ENCODE measurements around the gene LLPH. TPM values are rescaled to one million over a fixed set of nuclear protein-coding genes. Genes with fewer than 3 reads are reported as not detected.

Gene LLPH
- total RNA-seq, 1 experiment from 2014 or later = 33.4 TPM

DNA sequence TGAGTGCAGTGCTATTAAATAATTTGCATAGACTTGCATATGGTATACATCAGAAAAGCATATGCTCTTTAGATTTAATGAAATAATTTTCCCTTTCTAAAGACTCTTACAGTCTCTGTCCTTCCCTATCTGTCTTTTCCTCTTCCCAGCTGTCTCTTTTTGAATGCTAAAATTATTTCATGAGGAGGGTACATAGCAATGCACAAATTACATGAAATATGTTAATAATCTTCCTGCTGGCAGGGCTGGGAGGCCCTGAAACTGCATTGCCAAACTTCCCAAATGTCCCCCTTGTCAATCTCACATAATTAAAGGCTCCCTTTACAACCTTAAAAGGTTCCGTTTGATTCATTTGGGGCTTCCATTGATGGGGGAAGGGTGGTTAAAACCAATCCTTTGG is 22.2 kb downstream of the LLPH start:
- Histone ChIP-seq H3K27me3 (ENCODE audit: insufficient read depth, low read length) (no peaks in the 10 kb centered on the region), H4K20me1 (ENCODE audit: control insufficient read depth, insufficient read depth, insufficient read length) (no peaks in the 10 kb centered on the region), H2AK5ac (ENCODE audit: insufficient read length, low read length) (no peak overlapping the region), H3K79me2 (ENCODE audit: insufficient read depth, low read length) (no peaks in the 10 kb centered on the region), H3K4ac (ENCODE audit: low read depth, low read length) (no peak overlapping the region), H2BK12ac (ENCODE audit: insufficient read length, low read depth, low read length) (no peak overlapping the region), H2BK5ac (ENCODE audit: insufficient read length, low read length) (no peak overlapping the region), H4K8ac (replicated peaks; ENCODE audit: insufficient read length, low read depth, low read length) (no peak overlapping the region), H2AFZ (ENCODE audit: low read length) (no peak overlapping the region), H4K5ac (ENCODE audit: insufficient read length, low read depth, low read length) (no peak overlapping the region), H3K56ac (ENCODE audit: insufficient read length, low read depth, low read length) (no peak overlapping the region), H3K14ac (ENCODE audit: insufficient read depth, low read length) (no peak overlapping the region), H2BK20ac (ENCODE audit: low read depth, low read length, poor library complexity, severe bottlenecking) (no peak overlapping the region), H3K4me1 (ENCODE audit: insufficient read depth, low read length) (peaks cover 6% of the 10 kb centered on the region; the same call in 1 of the 2 replicates), H3K9ac (ENCODE audit: extremely low read depth, insufficient read length, low read length) (no peak overlapping the region), H3K23ac (ENCODE audit: insufficient read length, low read depth, low read length) (no peak overlapping the region), H3K18ac (ENCODE audit: insufficient read length, low read depth, low read length) (no peak overlapping the region), H3K4me2 (ENCODE audit: insufficient read depth, insufficient read length, low read length) (no peak overlapping the region), H4K91ac (ENCODE audit: insufficient read length, low read depth, low read length) (no peak overlapping the region), H2BK15ac (ENCODE audit: low read depth, low read length) (no peak overlapping the region), H3K27ac (ENCODE audit: insufficient read length, low read depth, low read length) (no peak overlapping the region), H2BK120ac (ENCODE audit: low read depth, low read length, poor library complexity, severe bottlenecking) (no peak overlapping the region), H3K23me2 (ENCODE audit: insufficient read length, low read depth, low read length, poor library complexity, severe bottlenecking) (no peaks in the 10 kb centered on the region), H3K79me1 (ENCODE audit: insufficient read depth, low read depth, low read length, poor library complexity, severe bottlenecking) (no peaks in the 10 kb centered on the region), H3K9me3 (ENCODE audit: control insufficient read depth, low read depth, low read length) (no peaks in the 10 kb centered on the region), H3T11ph (ENCODE audit: low read length) (no peak overlapping the region)
- DNase-seq = no peak
- no peaks in the 10 kb centered on the region for H3K9me3 Mint-ChIP-seq
- H3K4me1 Mint-ChIP-seq = peaks cover 17 to 21% of the 10 kb centered on the region in 2 experiments
- H3K4me3 Mint-ChIP-seq = no peak overlapping the region
- TF ChIP-seq, protein P1, sequence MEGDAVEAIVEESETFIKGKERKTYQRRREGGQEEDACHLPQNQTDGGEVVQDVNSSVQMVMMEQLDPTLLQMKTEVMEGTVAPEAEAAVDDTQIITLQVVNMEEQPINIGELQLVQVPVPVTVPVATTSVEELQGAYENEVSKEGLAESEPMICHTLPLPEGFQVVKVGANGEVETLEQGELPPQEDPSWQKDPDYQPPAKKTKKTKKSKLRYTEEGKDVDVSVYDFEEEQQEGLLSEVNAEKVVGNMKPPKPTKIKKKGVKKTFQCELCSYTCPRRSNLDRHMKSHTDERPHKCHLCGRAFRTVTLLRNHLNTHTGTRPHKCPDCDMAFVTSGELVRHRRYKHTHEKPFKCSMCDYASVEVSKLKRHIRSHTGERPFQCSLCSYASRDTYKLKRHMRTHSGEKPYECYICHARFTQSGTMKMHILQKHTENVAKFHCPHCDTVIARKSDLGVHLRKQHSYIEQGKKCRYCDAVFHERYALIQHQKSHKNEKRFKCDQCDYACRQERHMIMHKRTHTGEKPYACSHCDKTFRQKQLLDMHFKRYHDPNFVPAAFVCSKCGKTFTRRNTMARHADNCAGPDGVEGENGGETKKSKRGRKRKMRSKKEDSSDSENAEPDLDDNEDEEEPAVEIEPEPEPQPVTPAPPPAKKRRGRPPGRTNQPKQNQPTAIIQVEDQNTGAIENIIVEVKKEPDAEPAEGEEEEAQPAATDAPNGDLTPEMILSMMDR (conservative IDR thresholded peaks at IDR 0.05) = no peak
- H3K27me3 Mint-ChIP-seq (ENCODE audit: low read depth) = no peaks in the 10 kb centered on the region
- H3K27ac Mint-ChIP-seq = no peak overlapping the region
- no peaks in the 10 kb centered on the region; a peak in 1 of 7 replicates for H3K36me3 Mint-ChIP-seq (ENCODE audit: insufficient read depth in 1 of 3, low read depth in 3 of 3)
- no CpG with 5 or more reads among the region's 1 CpG for WGBS (ENCODE audit: extremely low coverage, insufficient read length, low lambda C conversion rate)
